GM12878 (cell line): ENCODE results near the gene IL22RA2. TPM values are rescaled to one million over a fixed set of nuclear protein-coding genes. Genes with fewer than 3 reads are reported as not detected.

Experiments
- ATAC-seq: fragments of 200-7000 bp; cut with Tn5 transposase; 3 replicates; pipeline ENCODE4 v1.9.1; 2020; ENCODE audit warnings: mild to moderate bottlenecking, moderate library complexity
- BruUV-seq: library from RNA; stranded (reverse); fragments of 400-500 nt; replicated peaks from 2 replicates; lab custom pipeline; 2021; lab: Mats Ljungman, UMichigan
- CTCF ChIA-PET: fragments of 300-600 bp; sonication (Branson Sonifier 250); formaldehyde crosslinking; extraction: SDS; loops from one replicate; lab custom pipeline; 2021; ENCODE audit warnings: inconsistent platforms; lab: Yijun Ruan, JAX
- POLR2A ChIA-PET: fragments of 350-600 bp; formaldehyde crosslinking; extraction: SDS; loops from one replicate; lab custom pipeline; 2021; ENCODE audit warnings: inconsistent platforms; lab: Charles Lee
- RAD21 ChIA-PET: fragments of 300-600 bp; sonication (Branson Sonifier 250); formaldehyde crosslinking; loops from one replicate; lab custom pipeline; 2023; ENCODE audit warnings: antibody characterized with exemption; ENCODE audit not compliant: unreplicated experiment; lab: Charles Lee
- SMC1A ChIA-PET: fragments of 300-600 bp; sonication (Branson Sonifier 250); formaldehyde crosslinking; loops from one replicate; lab custom pipeline; 2023; ENCODE audit not compliant: unreplicated experiment, uncharacterized antibody; lab: Charles Lee
- DNase-seq: peaks from one replicate; pipeline ENCODE4 v3.0.0-alpha.2; 2011; ENCODE audit warnings: low read depth, low spot score
- FAIRE-seq: peaks from 3 replicates; lab custom pipeline; 2011; peaks lifted over from hg19 to GRCh38; lab: Jason Lieb, UNC
- H2AFZ ChIP-seq: 2 replicates; pipeline ENCODE4 v1.6.0; 2011; ENCODE audit warnings: low read depth, low read length, control low read depth; ENCODE audit not compliant: control insufficient read depth
- H3K27ac ChIP-seq: 2 replicates; pipeline ENCODE4 v1.5.1; 2011; ENCODE audit warnings: control low read depth; ENCODE audit not compliant: control insufficient read depth, insufficient read depth
- H3K27me3 ChIP-seq, 2 experiments: replicated peaks in 1 of 2; 2 replicates each; pipeline versions ENCODE4 v1.6.0 to v1.6.1; 2011; ENCODE audit warnings: low read length in 1 of 2; ENCODE audit not compliant: control insufficient read depth in 2 of 2, insufficient read depth in 2 of 2
- H3K36me3 ChIP-seq, 2 experiments: 2 replicates each; pipeline ENCODE4 v1.5.1; 2011; ENCODE audit warnings: low read length in 1 of 2; ENCODE audit not compliant: control insufficient read depth in 2 of 2, insufficient read depth in 2 of 2
- H3K4me1 ChIP-seq: 2 replicates; pipeline ENCODE4 v1.6.1; 2011; ENCODE audit warnings: mild to moderate bottlenecking, low read length, moderate library complexity, mixed read lengths; ENCODE audit not compliant: control insufficient read depth, insufficient read depth
- H3K4me2 ChIP-seq: 2 replicates; pipeline ENCODE4 v1.6.0; 2011; ENCODE audit warnings: control low read depth; ENCODE audit not compliant: control insufficient read depth, insufficient read depth
- H3K4me3 ChIP-seq: fragments of 200-600 bp; sonication (generic); 2 replicates; pipeline ENCODE4 v1.5.1; 2016
- H3K79me2 ChIP-seq: 2 replicates; pipeline ENCODE4 v1.6.0; 2011; ENCODE audit warnings: low read length; ENCODE audit not compliant: control insufficient read depth, insufficient read depth
- H3K9ac ChIP-seq: 2 replicates; pipeline ENCODE4 v1.8.0; 2011; ENCODE audit warnings: low read length, control low read depth, mixed read lengths; ENCODE audit not compliant: control insufficient read depth, insufficient read depth
- H3K9me3 ChIP-seq: replicated peaks from 3 replicates; pipeline ENCODE4 v1.5.1; 2011; ENCODE audit warnings: mild to moderate bottlenecking, low read length; ENCODE audit not compliant: control insufficient read depth, insufficient read depth
- H4K20me1 ChIP-seq: 2 replicates; pipeline ENCODE4 v1.6.0; 2011; ENCODE audit not compliant: control insufficient read depth, insufficient read depth
- CHD4 ChIP-seq: fragments of 200-600 bp; sonication (generic); IDR thresholded peaks from 2 replicates; pipeline ENCODE4 v1.6.1; 2016; ENCODE audit warnings: mild to moderate bottlenecking
- MXI1 ChIP-seq: fragments of 150-350 bp; IDR thresholded peaks from 2 replicates; pipeline ENCODE4 v1.6.1; 2011; ENCODE audit warnings: low read depth, mild to moderate bottlenecking, inconsistent platforms, low read length, improper control_type of control experiment
- RELB ChIP-seq: fragments of 450-650 bp; IDR thresholded peaks from 2 replicates; pipeline ENCODE4 v1.6.1; 2017; ENCODE audit warnings: low read depth, mild to moderate bottlenecking, moderate library complexity
- RFX5 ChIP-seq: IDR thresholded peaks from 2 replicates; pipeline ENCODE4 v1.6.1; 2011; ENCODE audit warnings: low read depth, low read length, improper control_type of control experiment
- SIX5 ChIP-seq: IDR thresholded peaks from 2 replicates; pipeline ENCODE4 v1.6.1; 2011; ENCODE audit warnings: mild to moderate bottlenecking, low read depth, low read length, moderate library complexity; ENCODE audit not compliant: severe bottlenecking
- SREBF1 ChIP-seq: IDR thresholded peaks from 2 replicates; pipeline ENCODE4 v1.6.1; 2012; ENCODE audit warnings: mild to moderate bottlenecking, low read length
- TCF12 ChIP-seq: IDR thresholded peaks from 2 replicates; pipeline ENCODE4 v1.6.1; 2011; ENCODE audit warnings: low read depth, mild to moderate bottlenecking, low read length
- USF1 ChIP-seq: IDR thresholded peaks from 2 replicates; pipeline ENCODE4 v1.6.1; 2011; ENCODE audit warnings: borderline replicate concordance, low read depth, mild to moderate bottlenecking, moderate library complexity, mixed read lengths, low read length; ENCODE audit not compliant: insufficient read depth; ENCODE audit errors: extremely low read length
- ZNF207 ChIP-seq: fragments of 450-650 bp; IDR thresholded peaks from 2 replicates; pipeline ENCODE4 v1.6.1; 2014; ENCODE audit warnings: antibody characterized with exemption, mild to moderate bottlenecking, borderline replicate concordance
- ZNF24 ChIP-seq: fragments of 450-650 bp; IDR thresholded peaks from 2 replicates; pipeline ENCODE4 v1.6.1; 2017; ENCODE audit warnings: antibody characterized with exemption, mild to moderate bottlenecking
- WGBS: methylation state at CpG from one replicate; pipeline ENCODE4 v1.1.6; 2016; ENCODE audit warnings: low lambda C conversion rate; ENCODE audit not compliant: insufficient replicate concordance, insufficient coverage; ENCODE audit errors: missing lambda C conversion rate; 5-methylcytosine and 5-hydroxymethylcytosine counted together
- in situ Hi-C: fragments of 300-500 bp; cut with MboI; formaldehyde crosslinking; loops from 9 replicates; pipeline ENCODE4 v1.14.3; 2018; ENCODE audit warnings: mixed read lengths
- intact Hi-C: fragments of 100-400 bp; cut with micrococcal nuclease; formaldehyde crosslinking; loops from one replicate; pipeline ENCODE4 v1.14.2; 2022; ENCODE audit not compliant: unreplicated experiment
- polyA plus RNA-seq, 11 experiments: library from polyadenylated mRNA; depleted of rRNA in 4 of 11; unstranded in 6 of 11; stranded (reverse) in 5 of 11; fragments of >200 nt; fragmentation: Nextera tagmentation in 4 of 11; fragmentation: Illumina TruSeq in 1 of 11; extraction: Ambion mirVana in 4 of 11; extraction: Trizol in 1 of 11; gene quantifications; 1 replicate in 1 of 11; 2 replicates in 10 of 11; pipeline versions ENCODE4 v1.2.1 to v1.2.3, GENCODE V29; 2011 to 2016; ENCODE audit warnings: inconsistent platforms in 2 of 11, missing spikeins in 2 of 11, low read depth in 1 of 11
- total RNA-seq, 4 experiments: library from RNA; depleted of rRNA in 3 of 4; stranded (reverse); fragments of >200 nt in 3 of 4; fragmentation: Illumina TruSeq in 1 of 4; extraction: Trizol in 1 of 4; gene quantifications; 2 replicates each; pipeline versions ENCODE4 v1.2.1 to v1.2.3, GENCODE V29; 2013 to 2021
- TF ChIP-seq, protein P1 (sequence below): fragments of 450-650 bp; IDR thresholded peaks from 2 replicates; pipeline ENCODE4 v1.6.1; 2016; ENCODE audit warnings: mild to moderate bottlenecking, moderate library complexity, borderline replicate concordance
- TF ChIP-seq, protein P2 (sequence below): IDR thresholded peaks from 2 replicates; pipeline ENCODE4 v1.6.1; 2012; ENCODE audit warnings: low read depth, low read length, improper control_type of control experiment

IL22RA2 gene
- total and polyA plus RNA-seq, 10 of the 15 experiments (the other 5 are each of a cell fraction or from before 2014, with no cell fraction given): 0.05 to 0.22 (median 0.09) TPM; not detected in 3

DNA sequence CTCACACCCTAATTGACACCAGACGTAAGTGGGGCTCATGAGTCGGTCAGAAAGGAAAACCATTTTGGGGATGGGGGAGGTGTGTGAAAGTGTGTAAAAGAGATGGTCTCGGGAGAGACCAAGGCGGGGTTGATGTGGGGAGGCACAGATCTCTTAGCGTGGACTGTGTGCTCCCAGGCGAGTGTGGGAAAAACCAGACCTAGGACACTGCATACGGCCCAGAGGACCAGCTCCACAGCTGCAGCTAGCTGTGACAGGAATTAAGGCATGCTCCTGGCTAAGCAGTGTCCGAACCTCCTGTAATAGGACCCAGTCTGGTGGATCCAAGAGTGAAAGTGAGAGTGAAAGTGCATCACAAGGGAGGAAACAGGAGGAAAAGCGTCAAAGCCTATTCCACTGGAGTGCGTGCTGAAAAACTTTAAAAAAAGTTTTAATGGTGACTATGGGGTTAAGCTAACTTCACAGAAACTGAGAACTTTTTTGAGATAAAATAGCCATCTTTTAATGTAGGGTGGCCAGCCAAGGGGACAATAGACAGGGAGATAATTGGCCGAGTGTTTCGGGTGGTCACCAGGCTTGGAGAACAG lies 9.6 kb downstream of the IL22RA2 start (continued):
- TF ChIP-seq, protein P1, sequence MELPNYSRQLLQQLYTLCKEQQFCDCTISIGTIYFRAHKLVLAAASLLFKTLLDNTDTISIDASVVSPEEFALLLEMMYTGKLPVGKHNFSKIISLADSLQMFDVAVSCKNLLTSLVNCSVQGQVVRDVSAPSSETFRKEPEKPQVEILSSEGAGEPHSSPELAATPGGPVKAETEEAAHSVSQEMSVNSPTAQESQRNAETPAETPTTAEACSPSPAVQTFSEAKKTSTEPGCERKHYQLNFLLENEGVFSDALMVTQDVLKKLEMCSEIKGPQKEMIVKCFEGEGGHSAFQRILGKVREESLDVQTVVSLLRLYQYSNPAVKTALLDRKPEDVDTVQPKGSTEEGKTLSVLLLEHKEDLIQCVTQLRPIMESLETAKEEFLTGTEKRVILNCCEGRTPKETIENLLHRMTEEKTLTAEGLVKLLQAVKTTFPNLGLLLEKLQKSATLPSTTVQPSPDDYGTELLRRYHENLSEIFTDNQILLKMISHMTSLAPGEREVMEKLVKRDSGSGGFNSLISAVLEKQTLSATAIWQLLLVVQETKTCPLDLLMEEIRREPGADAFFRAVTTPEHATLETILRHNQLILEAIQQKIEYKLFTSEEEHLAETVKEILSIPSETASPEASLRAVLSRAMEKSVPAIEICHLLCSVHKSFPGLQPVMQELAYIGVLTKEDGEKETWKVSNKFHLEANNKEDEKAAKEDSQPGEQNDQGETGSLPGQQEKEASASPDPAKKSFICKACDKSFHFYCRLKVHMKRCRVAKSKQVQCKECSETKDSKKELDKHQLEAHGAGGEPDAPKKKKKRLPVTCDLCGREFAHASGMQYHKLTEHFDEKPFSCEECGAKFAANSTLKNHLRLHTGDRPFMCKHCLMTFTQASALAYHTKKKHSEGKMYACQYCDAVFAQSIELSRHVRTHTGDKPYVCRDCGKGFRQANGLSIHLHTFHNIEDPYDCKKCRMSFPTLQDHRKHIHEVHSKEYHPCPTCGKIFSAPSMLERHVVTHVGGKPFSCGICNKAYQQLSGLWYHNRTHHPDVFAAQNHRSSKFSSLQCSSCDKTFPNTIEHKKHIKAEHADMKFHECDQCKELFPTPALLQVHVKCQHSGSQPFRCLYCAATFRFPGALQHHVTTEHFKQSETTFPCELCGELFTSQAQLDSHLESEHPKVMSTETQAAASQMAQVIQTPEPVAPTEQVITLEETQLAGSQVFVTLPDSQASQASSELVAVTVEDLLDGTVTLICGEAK: no peak
- TF ChIP-seq TCF12 (0 out of 2 replicates have a peak, but pooled peaks have one; percentile 10), RELB (no peak)

- Histone ChIP-seq H2AFZ (no peak overlapping the region), H3K9me3 (peaks cover 27% of the 10 kb centered on the region), H3K4me1 (peaks cover 31% of the 10 kb centered on the region), H3K4me3 (no peak overlapping the region), H4K20me1 (no peaks in the 10 kb centered on the region), H3K27me3 (no peaks in the 10 kb centered on the region), H3K4me2 (no peak overlapping the region), H3K36me3 (no peaks in the 10 kb centered on the region), H3K9ac (no peak overlapping the region), H3K79me2 (no peaks in the 10 kb centered on the region), H3K27ac (no peak overlapping the region)
- ChIA-PET RAD21 (interaction anchor here (0.7 to 2.9 kb wide), 7 partner anchors 9 to 191 kb away, joined by 3 to 8 read pairs (median 3); no protein-coding TSS in a partner anchor), CTCF (interaction anchor here (1.0 to 1.7 kb wide), 3 partner anchors 12 to 108 kb away, joined by 3 to 6 read pairs (median 4); no protein-coding TSS in a partner anchor), SMC1A (interaction anchor here (0.7 to 3.7 kb wide), 10 partner anchors 9 to 86 kb away, joined by 3 to 23 read pairs (median 4); no protein-coding TSS in a partner anchor), POLR2A (interaction anchor here (1.2 to 1.4 kb wide), 3 partner anchors 10 to 477 kb away, joined by 3 to 4 read pairs (median 3); no protein-coding TSS in a partner anchor)
- TF ChIP-seq ZNF207 (no peak), ZNF24 (no peak), CHD4 (no peak), MXI1 (no peak), USF1 (no peak), RFX5 (no peak), SREBF1 (no peak), SIX5 (no peak)
- TF ChIP-seq, protein P2, sequence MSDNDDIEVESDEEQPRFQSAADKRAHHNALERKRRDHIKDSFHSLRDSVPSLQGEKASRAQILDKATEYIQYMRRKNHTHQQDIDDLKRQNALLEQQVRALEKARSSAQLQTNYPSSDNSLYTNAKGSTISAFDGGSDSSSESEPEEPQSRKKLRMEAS: no peak
- BruUV-seq: no TSS peak
- in situ Hi-C loops (no loop called here), intact Hi-C loops (no loop called here)
- 84% methylated on average over 3 of the region's 3 CpGs for WGBS
- FAIRE-seq (no peak), ATAC-seq (no peak), DNase-seq (no peak)
These were observed 10.6 kb downstream of the IL22RA2 start for GRCh38 chr6:137162692-137163306.
